Measurements from ENCODE around the gene PAXX.

Gene PAXX

GRCh38 chr9:136953771-136954269 is 38.4 kb upstream of the PAXX start:
- no peak for DNase-seq

GRCh38 chr9:136954270-136955083 is 37.7 kb upstream of the PAXX start:
- DNase-seq, result no peak

GRCh38 chr9:136955202-136955942 is 36.9 kb upstream of the PAXX start:
- DNase-seq, result no peak

DNA sequence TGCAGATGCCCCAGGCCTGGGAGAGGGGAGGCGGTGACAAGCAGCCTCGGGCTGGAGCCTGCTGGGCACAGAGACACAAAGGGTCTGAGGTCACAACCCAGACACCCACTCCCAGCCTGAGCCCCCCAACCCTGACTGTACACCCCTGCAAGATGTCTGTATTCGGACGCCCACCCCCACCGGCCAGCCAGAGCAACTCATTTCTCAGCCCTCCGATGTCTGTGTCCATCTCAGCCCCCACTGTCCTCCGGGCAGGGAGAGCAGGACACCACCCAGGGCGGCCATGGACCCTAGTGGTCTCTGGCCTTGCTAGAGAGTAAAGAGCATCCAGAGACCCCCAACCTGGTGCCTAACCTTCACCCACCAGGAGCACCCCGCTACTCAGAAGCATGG is 36.3 kb upstream of the PAXX start:
- DNase-seq, result no peak

DNA sequence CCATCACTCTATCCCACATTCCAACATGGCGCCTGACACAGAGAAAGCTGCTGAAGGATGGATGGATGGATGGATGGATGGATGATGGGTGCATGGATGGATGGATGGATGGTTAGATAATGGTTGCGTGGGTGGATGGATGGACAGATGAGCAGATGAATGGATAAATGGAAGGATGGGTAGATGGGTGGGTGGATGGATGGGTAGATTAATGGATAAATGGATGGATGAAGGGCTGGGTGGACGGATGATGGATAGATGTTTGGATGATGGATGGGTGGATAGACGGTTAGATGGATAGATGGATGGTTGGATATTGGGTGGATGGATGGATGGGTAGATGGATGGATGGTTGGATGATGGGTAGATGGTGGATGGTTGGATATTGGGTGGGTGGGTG is 35.6 kb upstream of the PAXX start:
- DNase-seq, result no peak

DNA sequence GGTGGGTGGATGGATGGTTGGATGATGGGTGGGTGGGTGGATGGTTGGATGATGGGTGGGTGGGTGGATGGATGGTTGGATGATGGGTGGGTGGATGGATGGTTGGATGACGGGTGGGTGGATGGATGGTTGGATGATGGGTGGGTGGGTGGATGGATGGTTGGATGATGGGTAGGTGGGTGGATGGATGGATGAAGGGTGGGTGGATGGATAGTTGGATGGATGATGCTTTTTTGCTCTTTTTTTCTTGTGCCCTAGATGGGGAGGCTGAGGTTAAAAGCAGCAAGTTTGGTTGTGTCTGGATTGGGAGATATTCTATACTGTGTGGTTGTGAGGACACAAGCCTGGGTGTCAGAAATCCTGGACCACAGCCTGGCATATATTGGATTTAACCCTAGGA is 34.8 kb upstream of the PAXX start:
- no peak for DNase-seq

GRCh38 chr9:136957901-136958300 is 34.3 kb upstream of the PAXX start:
- DNase-seq, result no peak

GRCh38 chr9:136958473-136958872 is 33.7 kb upstream of the PAXX start:
- DNase-seq, result no peak

DNA sequence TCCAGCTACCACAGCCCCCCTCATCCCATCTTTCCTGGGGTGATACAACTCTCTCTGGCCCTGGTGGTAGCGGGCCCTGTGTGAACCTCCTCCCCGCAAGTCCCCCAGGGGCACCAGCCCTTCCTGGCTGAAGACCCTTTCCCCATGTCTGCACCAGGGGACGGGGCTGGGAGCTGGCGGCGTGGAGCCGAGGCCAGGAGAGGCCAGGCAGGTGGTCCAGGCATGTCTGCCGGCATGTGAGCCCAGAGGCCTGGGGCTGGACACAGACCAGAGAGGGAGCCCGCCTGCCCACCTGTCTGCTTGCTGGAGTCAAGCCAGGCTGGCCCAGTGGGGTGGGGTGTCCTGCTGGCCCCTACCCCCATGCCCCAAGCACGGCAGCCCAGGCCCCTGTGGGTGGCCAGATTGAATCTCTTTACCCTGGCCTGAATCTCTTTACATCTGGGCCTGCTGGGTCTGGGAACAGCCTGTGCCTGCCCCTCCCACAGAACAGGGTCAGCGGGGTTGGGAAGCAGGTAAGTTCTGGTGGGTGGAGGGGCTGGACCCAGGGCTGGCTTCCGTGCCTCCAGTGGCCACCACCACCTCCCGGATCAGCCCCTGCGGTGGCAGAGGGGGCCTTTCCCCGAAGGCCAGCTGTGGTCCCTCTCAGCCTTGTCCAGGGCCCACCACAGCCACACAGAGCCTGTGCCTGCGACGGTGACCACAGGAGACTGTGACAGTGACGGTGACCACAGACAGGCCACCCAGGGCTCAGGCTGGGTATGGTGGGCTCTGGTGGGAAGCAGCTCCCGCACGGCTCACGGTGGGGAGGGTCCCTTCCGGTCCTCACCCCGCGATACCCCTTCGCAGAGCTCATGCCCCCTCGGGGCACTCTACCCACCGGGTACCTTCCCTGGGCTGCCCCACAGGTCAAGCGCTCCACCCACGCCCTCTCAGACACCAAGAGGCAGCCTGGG is 33.0 kb upstream of the PAXX start:
- no peak for DNase-seq

GRCh38 chr9:136960212-136960937 is 31.8 kb upstream of the PAXX start:
- peak; percentile 58 for DNase-seq

- DNase-seq, result no peak
Measured at GRCh38 chr9:136960938-136961275, 31.3 kb upstream of the PAXX start.

DNA sequence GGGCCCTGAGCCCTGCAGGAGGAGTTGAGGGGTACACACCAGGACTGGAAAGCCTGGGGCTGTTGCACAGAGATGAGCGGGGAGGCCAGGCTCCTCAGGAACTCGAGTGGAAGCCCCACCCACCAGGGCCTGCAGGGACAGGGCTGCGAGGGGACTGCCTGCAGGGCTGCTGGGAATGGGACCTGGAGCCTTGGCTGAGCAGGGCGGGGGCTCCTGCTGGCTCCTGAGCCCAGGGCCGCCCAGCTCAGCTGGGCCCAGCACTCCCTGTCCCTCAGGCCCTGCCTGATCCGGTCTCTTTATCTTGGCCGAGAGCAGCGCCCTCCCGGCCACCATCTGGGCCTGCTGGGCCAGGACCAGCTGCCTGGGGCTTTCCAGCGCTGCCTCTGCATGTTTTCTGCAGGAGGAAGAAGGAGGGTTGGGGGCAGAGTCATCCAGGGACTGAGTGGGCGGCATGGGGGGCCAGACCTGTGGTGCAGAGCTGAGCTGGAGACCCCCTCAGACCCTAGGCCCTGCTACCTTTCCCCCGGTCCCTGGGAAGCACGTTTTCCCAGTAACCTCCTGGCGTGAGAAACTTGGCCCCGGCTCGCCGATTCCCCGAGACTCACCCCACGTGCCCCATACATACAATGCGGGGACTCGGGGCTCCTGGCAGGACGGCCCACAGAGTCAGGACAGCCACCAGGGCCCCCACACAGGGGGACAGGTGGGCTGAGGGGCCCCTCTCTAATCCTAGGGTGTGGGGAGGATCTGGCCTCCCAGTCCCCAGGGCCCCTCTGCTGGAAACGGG is 30.8 kb upstream of the PAXX start:
- no peak for DNase-seq

DNA sequence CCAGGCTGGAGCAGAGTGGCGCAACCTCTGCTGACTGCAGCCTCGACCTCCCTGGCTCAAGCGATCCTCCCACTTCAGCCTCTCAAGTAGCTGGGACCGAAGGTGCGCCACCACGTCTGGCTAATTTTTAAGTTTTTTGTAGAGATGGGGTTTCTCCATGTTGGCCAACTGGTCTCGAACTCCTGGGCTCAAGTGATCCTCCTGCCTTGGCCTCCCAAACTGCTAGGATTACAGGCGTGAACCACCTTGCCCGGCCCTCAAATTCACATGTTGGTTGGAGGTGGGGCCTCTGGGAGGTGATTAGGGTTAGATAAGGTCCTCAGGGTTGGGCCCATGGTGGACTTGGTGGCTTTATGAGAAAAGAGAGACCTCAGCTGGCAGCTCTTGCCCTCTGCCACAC is 30.1 kb upstream of the PAXX start:
- DNase-seq, result no peak

DNA sequence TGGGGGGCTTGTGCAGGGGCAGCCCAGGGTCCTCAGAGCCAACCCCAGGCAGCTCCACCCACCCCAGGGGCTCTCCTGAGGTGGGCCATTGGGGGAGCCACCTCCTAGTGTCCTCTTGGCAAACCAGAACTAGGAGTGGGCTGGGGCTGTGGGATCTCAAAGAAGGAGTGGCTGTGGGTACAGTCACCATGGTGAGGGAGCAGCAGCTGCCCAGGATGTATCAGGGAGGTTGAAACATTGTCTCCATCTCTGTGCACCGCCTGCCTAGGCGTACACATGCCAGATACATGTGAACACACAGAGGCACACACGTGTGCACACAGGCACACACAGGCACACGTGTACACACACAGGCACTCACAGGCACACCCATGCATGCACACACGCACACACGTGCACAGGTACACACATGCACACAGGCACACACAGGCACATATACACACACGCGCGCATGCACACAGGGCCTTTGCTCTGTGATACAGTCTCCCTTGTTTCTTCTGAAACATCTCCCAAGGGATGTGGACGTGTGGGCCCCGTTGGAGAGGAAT is 29.4 kb upstream of the PAXX start:
- DNase-seq, result no peak

GRCh38 chr9:136963341-136963740 is 28.9 kb upstream of the PAXX start:
- DNase-seq, result no peak

GRCh38 chr9:136963751-136964150 is 28.5 kb upstream of the PAXX start:
- DNase-seq, result no peak

DNA sequence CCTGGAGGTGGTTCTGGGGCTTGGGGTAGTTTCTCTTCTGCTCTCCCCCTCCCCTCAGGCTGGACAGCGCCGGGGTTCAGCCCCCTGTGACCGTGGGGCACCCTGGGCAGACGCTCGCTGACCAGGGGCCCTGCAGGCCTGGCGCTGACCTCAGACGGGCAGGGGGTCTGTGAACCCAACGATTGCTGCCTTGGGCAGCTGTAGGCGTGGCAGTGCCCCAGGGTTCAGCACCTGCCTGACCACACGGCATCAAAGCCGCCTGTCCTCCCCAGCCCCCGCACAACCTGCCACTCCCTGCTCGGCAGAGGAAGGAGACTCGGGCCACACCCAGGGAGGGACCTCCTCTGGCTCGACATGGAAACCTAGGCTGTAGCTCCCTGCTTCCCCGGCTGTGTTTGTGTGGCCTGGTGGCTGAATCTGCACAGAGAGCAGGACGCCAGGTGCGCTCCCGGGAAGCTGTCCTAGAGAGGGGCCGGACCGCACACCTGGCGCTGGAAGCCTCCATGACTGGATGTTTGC is 28.0 kb upstream of the PAXX start:
- DNase-seq, result no peak

- DNase-seq, result no peak
Measured at GRCh38 chr9:136964833-136965422, 27.3 kb upstream of the PAXX start.

DNA sequence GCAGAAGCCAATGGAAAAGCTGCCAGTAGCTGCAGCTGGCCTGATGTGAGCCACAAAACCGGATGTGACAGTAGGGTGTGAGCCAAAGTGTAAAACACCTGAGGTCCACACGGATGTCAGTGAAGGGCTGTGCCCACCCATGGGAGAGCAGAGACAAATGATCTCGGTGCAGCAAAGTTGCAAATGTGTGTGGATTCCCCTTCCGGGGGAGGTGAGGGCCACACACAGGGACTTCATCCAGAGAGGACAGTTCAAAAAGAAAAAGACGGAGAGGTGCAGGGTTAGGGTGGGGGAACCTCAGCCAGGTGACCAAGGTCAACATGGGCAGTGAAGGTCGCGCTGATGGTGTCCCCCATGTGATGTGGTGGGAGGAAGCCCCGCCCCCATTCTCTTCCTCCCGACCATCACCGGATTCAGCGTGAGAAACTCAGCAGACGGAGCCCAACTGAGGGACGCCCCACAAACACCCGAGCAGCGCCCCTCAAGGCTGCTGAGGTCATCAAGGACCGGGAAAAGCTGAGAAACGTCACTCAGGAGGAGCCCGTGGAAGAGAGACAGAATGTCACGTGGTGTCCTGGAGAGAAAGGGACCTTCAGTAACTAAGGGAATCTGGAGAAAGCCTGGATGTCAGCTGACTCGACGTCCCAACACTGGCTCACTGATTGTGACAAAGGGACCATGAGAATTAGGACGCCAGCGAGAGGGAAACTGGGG is 26.3 kb upstream of the PAXX start:
- peak; percentile 78 for DNase-seq
